Karpas-422 (cell line): ENCODE measurements around the gene SORBS1. TPM values are rescaled to one million over a fixed set of nuclear protein-coding genes. Genes with fewer than 3 reads are reported as not detected.
"Not testable (repeated sequence)": the region's sequence is repeated elsewhere in the genome, so short reads cannot be mapped to it uniquely, and the experiment has no call there.

Experiments
- DNase-seq: peaks from one replicate; pipeline ENCODE4 v3.0.0-alpha.2; 2015
- H2AFZ ChIP-seq: fragments of 200-600 bp; sonication (generic); 2 replicates; pipeline ENCODE4 v1.6.1; 2014; ENCODE audit warnings: antibody characterized with exemption, low read length, mixed read lengths
- H3K27ac ChIP-seq: fragments of 200-600 bp; sonication (generic); 2 replicates; pipeline ENCODE4 v1.5.1; 2014; ENCODE audit warnings: mild to moderate bottlenecking, low read length, moderate library complexity
- H3K27me3 ChIP-seq: fragments of 200-600 bp; sonication (generic); 2 replicates; pipeline ENCODE4 v1.6.1; 2014; ENCODE audit warnings: low read length, mixed read lengths
- H3K36me3 ChIP-seq: fragments of 200-600 bp; sonication (generic); 2 replicates; pipeline ENCODE4 v1.6.1; 2014; ENCODE audit warnings: low read length, mixed read lengths; ENCODE audit not compliant: insufficient read depth
- H3K4me1 ChIP-seq: fragments of 200-600 bp; sonication (generic); 2 replicates; pipeline ENCODE4 v1.6.1; 2014; ENCODE audit warnings: mild to moderate bottlenecking, low read length, mixed read lengths
- H3K4me2 ChIP-seq: fragments of 200-600 bp; sonication (generic); 2 replicates; pipeline ENCODE4 v1.6.1; 2014; ENCODE audit warnings: low read length, low read depth, mild to moderate bottlenecking; ENCODE audit not compliant: poor library complexity, severe bottlenecking
- H3K4me3 ChIP-seq: fragments of 200-600 bp; sonication (generic); 2 replicates; pipeline ENCODE4 v1.5.1; 2014; ENCODE audit warnings: mild to moderate bottlenecking, antibody characterized with exemption, low read length, mixed read lengths
- H3K79me2 ChIP-seq: fragments of 200-600 bp; sonication (generic); 2 replicates; pipeline ENCODE4 v1.6.1; 2014; ENCODE audit warnings: mild to moderate bottlenecking, low read length, mixed read lengths
- H3K9ac ChIP-seq: fragments of 200-600 bp; sonication (generic); 2 replicates; pipeline ENCODE4 v1.6.0; 2014; ENCODE audit warnings: low read length
- H3K9me2 ChIP-seq: fragments of 200-600 bp; sonication (generic), shearing (Covaris generic); replicated peaks from 2 replicates; pipeline ENCODE4 v1.6.0; 2014; ENCODE audit warnings: mild to moderate bottlenecking, low read length, moderate library complexity; ENCODE audit not compliant: insufficient read depth
- H3K9me3 ChIP-seq: fragments of 300-700, 200-600 bp; sonication (generic); 2 replicates; pipeline ENCODE4 v1.6.1; 2014; ENCODE audit warnings: low read length, mixed read lengths
- H4K20me1 ChIP-seq: fragments of 200-600 bp; sonication (generic); 2 replicates; pipeline ENCODE4 v1.6.1; 2014; ENCODE audit warnings: mild to moderate bottlenecking, antibody characterized with exemption, low read length, low read depth; ENCODE audit not compliant: insufficient read depth
- total RNA-seq: library from RNA; depleted of rRNA; stranded (reverse); fragments of >200 nt; shearing (Covaris generic); gene quantifications from 2 replicates; pipeline ENCODE4 v1.2.3, GENCODE V29; 2014; ENCODE audit warnings: low replicate concordance

Gene SORBS1
- total RNA-seq, 1 experiment from 2014 or later, result 0.15 TPM

GRCh38 chr10:95469676-95470075 is 91.5 kb downstream of the SORBS1 start:
- Histone ChIP-seq H3K27ac (no peak overlapping the region), H3K4me2 (no peak overlapping the region), H3K4me1 (no peaks in the 10 kb centered on the region), H3K79me2 (no peaks in the 10 kb centered on the region), H3K9me2 (no peaks in the 10 kb centered on the region), H3K36me3 (no peaks in the 10 kb centered on the region), H3K4me3 (no peak overlapping the region), H3K9ac (no peak overlapping the region), H3K27me3 (no peaks in the 10 kb centered on the region), H2AFZ (no peak overlapping the region), H4K20me1 (no peaks in the 10 kb centered on the region), H3K9me3 (no peaks in the 10 kb centered on the region)
- no peak for DNase-seq

GRCh38 chr10:95469251-95469650 is 91.9 kb downstream of the SORBS1 start:
- Histone ChIP-seq H3K27me3 (no peaks in the 10 kb centered on the region), H3K27ac (no peak overlapping the region), H3K9me3 (no peaks in the 10 kb centered on the region), H3K9ac (no peak overlapping the region), H3K9me2 (no peaks in the 10 kb centered on the region), H3K4me2 (no peak overlapping the region), H4K20me1 (no peaks in the 10 kb centered on the region), H3K79me2 (no peaks in the 10 kb centered on the region), H3K4me3 (no peak overlapping the region), H3K36me3 (no peaks in the 10 kb centered on the region), H3K4me1 (no peaks in the 10 kb centered on the region), H2AFZ (no peak overlapping the region)
- no peak for DNase-seq

DNA sequence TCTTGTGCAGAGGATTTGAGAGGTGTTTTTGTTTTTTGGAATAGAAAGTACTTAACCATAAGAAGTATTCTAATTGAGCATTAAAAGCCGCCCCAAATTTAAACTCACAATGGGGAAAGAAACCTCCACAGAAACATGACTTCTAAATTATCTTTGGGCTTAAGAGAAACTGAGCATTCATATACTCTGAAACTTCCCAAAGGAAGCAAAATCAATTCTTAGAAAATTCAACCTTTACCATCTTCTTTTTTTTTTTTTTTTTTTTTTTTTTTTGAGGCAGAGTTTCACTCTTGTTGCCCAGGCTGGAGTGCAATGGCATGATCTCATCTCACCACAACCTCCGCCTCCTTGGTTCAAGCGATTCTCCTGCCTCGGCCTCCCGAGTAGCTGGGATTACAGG is 93.5 kb downstream of the SORBS1 start:
- not testable (repeated sequence) for H2AFZ ChIP-seq, H3K27ac ChIP-seq, H4K20me1 ChIP-seq, H3K9me3 ChIP-seq, H3K4me3 ChIP-seq, H3K27me3 ChIP-seq, H3K4me1 ChIP-seq, DNase-seq, H3K79me2 ChIP-seq, H3K9me2 ChIP-seq, H3K4me2 ChIP-seq, H3K36me3 ChIP-seq, H3K9ac ChIP-seq

GRCh38 chr10:95467162-95467599 is 94.0 kb downstream of the SORBS1 start:
- H3K4me3 ChIP-seq, result no peak overlapping the region
- H3K9me2 ChIP-seq, result no peaks in the 10 kb centered on the region
- H3K27me3 ChIP-seq, result no peaks in the 10 kb centered on the region
- no peaks in the 10 kb centered on the region for H3K79me2 ChIP-seq
- H4K20me1 ChIP-seq, result no peaks in the 10 kb centered on the region
- no peaks in the 10 kb centered on the region for H3K4me1 ChIP-seq
- no peak overlapping the region for H3K4me2 ChIP-seq
- H3K36me3 ChIP-seq, result no peaks in the 10 kb centered on the region
- H3K9me3 ChIP-seq, result no peaks in the 10 kb centered on the region
- H3K9ac ChIP-seq, result no peak overlapping the region
- H3K27ac ChIP-seq, result no peak overlapping the region
- no peak overlapping the region for H2AFZ ChIP-seq
- DNase-seq, result no peak

- Histone ChIP-seq H3K36me3 (no peaks in the 10 kb centered on the region), H2AFZ (no peak overlapping the region), H3K9me2 (no peaks in the 10 kb centered on the region), H3K4me2 (no peak overlapping the region), H3K4me3 (no peak overlapping the region), H3K4me1 (no peaks in the 10 kb centered on the region), H3K79me2 (no peaks in the 10 kb centered on the region), H3K9me3 (no peaks in the 10 kb centered on the region), H3K27me3 (no peaks in the 10 kb centered on the region), H4K20me1 (no peaks in the 10 kb centered on the region), H3K27ac (no peak overlapping the region), H3K9ac (no peak overlapping the region)
- DNase-seq, result no peak
These were observed 94.7 kb downstream of the SORBS1 start for GRCh38 chr10:95466436-95466835.

DNA sequence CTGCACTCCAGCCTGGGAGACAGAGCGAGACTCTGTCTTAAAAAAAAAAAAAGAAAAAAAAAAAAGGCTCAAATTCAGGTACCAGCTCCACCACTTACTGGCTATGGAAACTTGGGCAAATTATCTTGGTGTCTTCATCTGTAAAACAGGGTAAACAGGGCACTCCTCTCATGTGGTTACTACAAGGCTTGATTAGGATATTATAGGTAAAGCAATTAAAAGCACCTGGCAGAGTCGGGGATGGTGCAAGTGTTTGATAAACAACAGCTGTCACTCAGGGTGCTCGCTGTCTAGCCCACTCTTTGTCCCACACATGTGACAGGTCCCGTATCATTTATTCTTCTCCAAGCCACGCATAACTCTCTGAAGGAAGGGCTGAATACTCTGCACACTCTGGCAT is 96.9 kb downstream of the SORBS1 start:
- DNase-seq, result no peak
- Histone ChIP-seq H3K36me3 (no peaks in the 10 kb centered on the region), H3K79me2 (no peaks in the 10 kb centered on the region), H3K9ac (no peak overlapping the region), H3K27ac (no peak overlapping the region), H3K27me3 (no peaks in the 10 kb centered on the region), H3K9me3 (no peaks in the 10 kb centered on the region), H3K4me3 (no peak overlapping the region), H3K4me2 (no peak overlapping the region), H2AFZ (no peak overlapping the region), H4K20me1 (no peaks in the 10 kb centered on the region), H3K9me2 (no peaks in the 10 kb centered on the region), H3K4me1 (no peaks in the 10 kb centered on the region)

- no peaks in the 10 kb centered on the region for H3K27me3 ChIP-seq
- no peak overlapping the region for H3K27ac ChIP-seq
- no peak overlapping the region for H3K4me3 ChIP-seq
- H3K79me2 ChIP-seq, result no peaks in the 10 kb centered on the region
- H4K20me1 ChIP-seq, result no peaks in the 10 kb centered on the region
- H3K9me3 ChIP-seq, result no peaks in the 10 kb centered on the region
- no peaks in the 10 kb centered on the region for H3K9me2 ChIP-seq
- H2AFZ ChIP-seq, result no peak overlapping the region
- H3K9ac ChIP-seq, result no peak overlapping the region
- H3K36me3 ChIP-seq, result no peaks in the 10 kb centered on the region
- H3K4me1 ChIP-seq, result no peaks in the 10 kb centered on the region
- no peak for DNase-seq
- no peak overlapping the region for H3K4me2 ChIP-seq
These were observed 98.2 kb downstream of the SORBS1 start for GRCh38 chr10:95462740-95463667.

- Histone ChIP-seq H3K4me1 (no peaks in the 10 kb centered on the region), H3K9ac (no peak overlapping the region), H3K27me3 (no peaks in the 10 kb centered on the region), H3K79me2 (no peaks in the 10 kb centered on the region), H3K36me3 (no peaks in the 10 kb centered on the region), H4K20me1 (no peaks in the 10 kb centered on the region), H3K9me2 (no peaks in the 10 kb centered on the region), H3K27ac (no peak overlapping the region), H3K4me3 (no peak overlapping the region), H2AFZ (no peak overlapping the region), H3K4me2 (no peak overlapping the region), H3K9me3 (no peaks in the 10 kb centered on the region)
- DNase-seq, result no peak
These were observed 99.6 kb downstream of the SORBS1 start for GRCh38 chr10:95461611-95462010.
